Heart right ventricle (tissue), 16 donors: ENCODE data around the gene ENTPD8. TPM values are rescaled to one million over a fixed set of nuclear protein-coding genes. Genes with fewer than 3 reads are reported as not detected.

Experiments
- ATAC-seq, 8 donors: fragments of 200-7000 bp; cut with Tn5 transposase; one replicate each; pipeline ENCODE4 v1.9.1; 2020; ENCODE audit warnings: mild to moderate bottlenecking in 8 of 8, moderate library complexity in 8 of 8, moderate number of reproducible peaks in 1 of 8
- DNase-seq, 2 donors: peaks; one replicate each; pipeline ENCODE4 v3.0.0-alpha.2; 2020
- H3K27ac ChIP-seq, 10 donors: fragments of 200-600 bp; sonication (generic) in 2 of 10; one replicate each; pipeline versions ENCODE4 v1.5.0 to v1.8.0; 2020 to 2022; ENCODE audit warnings: mild to moderate bottlenecking in 3 of 10
- H3K27me3 ChIP-seq, 7 donors: fragments of 200-600 bp; one replicate each; pipeline ENCODE4 v1.8.0; 2021 to 2022; ENCODE audit warnings: mild to moderate bottlenecking in 2 of 7
- H3K36me3 ChIP-seq, 9 donors: fragments of 200-600 bp; sonication (generic) in 1 of 9; one replicate each; pipeline versions ENCODE4 v1.5.0 to v1.8.0; 2020 to 2022; ENCODE audit warnings: mild to moderate bottlenecking in 2 of 9
- H3K4me1 ChIP-seq, 9 donors: fragments of 200-600 bp; sonication (generic) in 1 of 9; one replicate each; pipeline versions ENCODE4 v1.5.0 to v1.8.0; 2020 to 2022; ENCODE audit warnings: mild to moderate bottlenecking in 4 of 9
- H3K4me3 ChIP-seq, 10 donors: fragments of 200-600 bp; sonication (generic) in 2 of 10; one replicate each; pipeline versions ENCODE4 v1.5.0 to v1.8.0; 2020 to 2022; ENCODE audit warnings: mild to moderate bottlenecking in 7 of 10, moderate library complexity in 2 of 10
- H3K9me3 ChIP-seq, 11 donors: fragments of 200-600 bp in 10 of 11; sonication (generic) in 2 of 11; one replicate each; pipeline versions ENCODE4 v1.5.0 to v1.8.0; 2013 to 2022; ENCODE audit warnings: mild to moderate bottlenecking in 2 of 11, control low read depth in 1 of 11, moderate library complexity in 1 of 11
- WGBS, 2 donors: extraction: QIAGEN DNeasy Blood & Tissue Kit; methylation state at CpG; one replicate each; pipeline ENCODE4 v1.1.7; 2013; ENCODE audit warnings: inconsistent platforms in 1 of 2; 5-methylcytosine and 5-hydroxymethylcytosine counted together
- intact Hi-C, 10 donors: fragments of 100-400 bp; cut with DNase I; formaldehyde crosslinking; loops; one replicate each; pipeline versions ENCODE4 v1.11.1 to v1.14.2; 2022
- polyA plus RNA-seq, 2 donors: library from polyadenylated mRNA; stranded (reverse); fragments of 200-250 nt; gene quantifications; one replicate each; pipeline ENCODE4 v1.2.3, GENCODE V29; 2013
- total RNA-seq, 10 donors: library from RNA; stranded (reverse); fragmentation: NEBNext Ultra II Directional in 3 of 10; extraction: Animal tissue kit (Norgen Biotek cat#: 25700) in 3 of 10; gene quantifications; one replicate each; pipeline versions ENCODE4 v1.2.1 to v1.2.4, GENCODE V29; 2021 to 2023
- TF ChIP-seq, protein P1 (sequence below), 9 donors: fragments of 200-600 bp; sonication (generic) in 2 of 9; IDR thresholded peaks; one replicate each; pipeline versions ENCODE4 v1.5.0 to v1.8.0; 2021 to 2022; ENCODE audit warnings: antibody characterized with exemption in 9 of 9, mild to moderate bottlenecking in 5 of 9, moderate library complexity in 1 of 9
- donor health status: Arrhythmogenic right ventricular cardiomyopathy.
- donor health status: ischemic (EF 13 %, LVEDD 7.1; RV severe dilation, severe dysfunction).
- donor health status: healthy with polysubstance abuse.
- donor health status: DM: no; HTN: yes; CAD: no.
- donor health status: DM: no; HTN: no; CAD: no.
- donor health status: ischemic (EF 25% LVEDD 6.9; RV normal size, moderate dysfunction).
- donor health status: ischemic (EF 25% LVEDD 5.7; RV mildly dilated, moderate dysfunction).
- donor health status: healthy.
- donor health status: DM: yes; HTN: yes; CAD: no.
- donor health status: Ischemic cardiomyopathy.
- donor health status: ischemic (EF 35%, LVEDD 5.7; RV mildly dilated, moderate dysfunction).
- donor health status: nonischemic (EF 11% LVEDD 7.7; RV severe dilation, severe dysfunction).
- donor health status: DM: yes; HTN: yes; CAD: no.
- donor health status: PGD.
- donor health status: ischemic (EF 29% LVEDD 5.4; RV normal size, mild dysfunction).
- donor health status: nonischemic (EF 23%, LVEDD 6.1; RV moderate dilation, normal function).

The ENTPD8 gene
- total and polyA plus RNA-seq, 12 donors = 0.03 to 0.15 TPM; not detected in 10

DNA sequence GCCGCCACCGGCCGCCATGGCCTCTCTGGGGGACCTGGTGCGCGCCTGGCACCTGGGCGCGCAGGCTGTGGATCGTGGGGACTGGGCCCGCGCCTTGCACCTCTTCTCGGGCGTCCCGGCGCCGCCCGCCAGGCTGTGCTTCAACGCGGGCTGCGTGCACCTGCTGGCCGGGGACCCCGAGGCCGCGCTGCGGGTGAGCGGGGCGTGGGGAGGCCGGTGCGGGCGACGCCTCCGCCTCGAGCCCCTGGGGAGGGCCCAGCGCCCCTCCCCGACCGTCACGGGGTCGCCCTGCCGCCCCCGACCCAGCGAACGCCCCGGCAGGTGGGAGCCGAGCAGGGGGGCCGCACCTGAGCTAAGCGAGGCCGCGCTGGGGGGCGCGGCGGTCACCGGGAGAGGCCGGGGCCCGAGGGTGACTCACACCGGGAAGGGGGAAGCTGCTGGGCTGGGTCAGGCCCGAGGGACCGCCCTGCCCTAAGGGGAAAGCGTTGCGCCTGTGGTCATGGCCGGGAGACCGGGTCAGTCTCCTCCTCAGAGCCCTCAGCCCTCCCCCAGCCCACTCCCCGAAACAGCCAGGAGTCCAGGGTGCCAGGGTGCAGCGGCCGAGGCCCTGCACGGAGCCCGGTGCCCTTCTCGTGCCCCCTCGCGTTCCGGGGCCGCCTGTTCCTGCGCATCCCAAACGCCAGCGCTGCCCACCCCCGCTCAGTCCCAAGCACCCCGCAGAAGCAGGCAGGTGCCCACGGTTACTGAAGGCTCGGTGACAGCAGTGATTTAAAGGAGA is 17.5 kb downstream of the ENTPD8 start:
- peak overlapping the region in 9 of 10 donors; percentile 43 to 92 (median 89) for H3K27ac ChIP-seq
- intact Hi-C loops = loop anchor here in 4 of 10 donors (1.0 to 10.0 kb wide), 4 partner anchors 21 to 101 kb away; partner anchors contain the start of gene NSMF (in 1 of the 4)
- TF ChIP-seq, protein P1, sequence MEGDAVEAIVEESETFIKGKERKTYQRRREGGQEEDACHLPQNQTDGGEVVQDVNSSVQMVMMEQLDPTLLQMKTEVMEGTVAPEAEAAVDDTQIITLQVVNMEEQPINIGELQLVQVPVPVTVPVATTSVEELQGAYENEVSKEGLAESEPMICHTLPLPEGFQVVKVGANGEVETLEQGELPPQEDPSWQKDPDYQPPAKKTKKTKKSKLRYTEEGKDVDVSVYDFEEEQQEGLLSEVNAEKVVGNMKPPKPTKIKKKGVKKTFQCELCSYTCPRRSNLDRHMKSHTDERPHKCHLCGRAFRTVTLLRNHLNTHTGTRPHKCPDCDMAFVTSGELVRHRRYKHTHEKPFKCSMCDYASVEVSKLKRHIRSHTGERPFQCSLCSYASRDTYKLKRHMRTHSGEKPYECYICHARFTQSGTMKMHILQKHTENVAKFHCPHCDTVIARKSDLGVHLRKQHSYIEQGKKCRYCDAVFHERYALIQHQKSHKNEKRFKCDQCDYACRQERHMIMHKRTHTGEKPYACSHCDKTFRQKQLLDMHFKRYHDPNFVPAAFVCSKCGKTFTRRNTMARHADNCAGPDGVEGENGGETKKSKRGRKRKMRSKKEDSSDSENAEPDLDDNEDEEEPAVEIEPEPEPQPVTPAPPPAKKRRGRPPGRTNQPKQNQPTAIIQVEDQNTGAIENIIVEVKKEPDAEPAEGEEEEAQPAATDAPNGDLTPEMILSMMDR (IDR thresholded peaks at IDR 0.05) = peak in 5 of 9 donors; percentile 11 to 45 (median 37)
- ATAC-seq = peak in 7 of 8 donors; percentile 11 to 36 (median 22)
- WGBS, 2 donors = 16 to 27% methylated on average over 47 to 77 of the region's 77 CpGs
- H3K36me3 ChIP-seq = peaks cover 0 to 8% (median 0%) of the 10 kb centered on the region in 9 donors
- no peak for DNase-seq
- peak overlapping the region; percentile 28 to 99 (median 96) for H3K4me3 ChIP-seq
- H3K9me3 ChIP-seq = no peaks in the 10 kb centered on the region
- no peaks in the 10 kb centered on the region for H3K27me3 ChIP-seq
- peaks cover 8 to 41% (median 23%) of the 10 kb centered on the region in 9 donors for H3K4me1 ChIP-seq

DNA sequence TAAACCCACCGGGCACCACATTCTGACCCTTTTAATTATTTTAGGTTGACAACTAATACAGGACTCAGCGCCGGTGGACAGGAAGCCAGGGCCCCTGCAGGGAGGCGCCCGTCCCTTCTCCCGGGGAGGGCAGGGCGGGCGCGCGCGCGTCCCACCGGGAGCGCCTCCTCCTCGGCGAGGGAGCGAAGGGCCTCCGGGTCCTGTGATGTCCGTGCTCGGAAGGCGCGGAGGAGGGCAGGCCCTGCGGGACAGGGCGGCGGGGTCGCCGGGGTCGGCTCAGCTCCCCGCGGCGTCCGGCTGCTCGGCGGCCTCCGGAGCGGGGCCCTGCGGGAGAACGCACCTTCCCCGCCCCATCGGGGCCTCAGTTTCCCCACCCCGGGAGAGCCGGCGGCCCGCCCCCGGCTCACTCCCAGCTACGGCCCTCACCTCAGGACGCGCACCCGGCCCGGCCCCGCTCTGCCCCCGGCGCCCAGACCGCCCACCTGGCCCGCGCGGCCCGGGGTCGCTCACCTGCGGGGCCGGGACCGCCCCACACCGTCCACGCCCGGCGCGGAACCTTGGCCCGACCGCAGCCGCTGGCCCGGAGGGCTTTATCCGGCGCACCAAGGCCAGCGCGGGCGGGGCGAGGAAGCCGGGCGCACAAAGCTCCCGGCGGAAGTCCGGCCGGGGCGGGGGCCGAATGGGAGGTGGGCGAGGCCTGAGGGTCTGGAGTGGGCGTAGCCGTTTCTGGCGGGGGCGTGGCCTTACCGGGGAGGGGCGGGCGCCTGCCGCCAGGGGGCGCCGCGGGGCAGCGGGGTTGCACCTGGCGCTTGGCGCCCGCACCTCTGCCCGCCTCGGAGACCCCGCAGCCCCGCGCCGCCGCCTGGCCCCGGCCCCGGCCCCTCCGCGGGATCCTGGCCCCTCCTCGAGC is 18.3 kb downstream of the ENTPD8 start, which contains the start of the genes EXD3 and NOXA1:
EXD3 (minus strand) TSS at position 559 of the 910 bp plus-strand sequence. CDS start 27,805 bp downstream, outside the sequence.
NOXA1 (plus strand) TSS at position 790 of the 910 bp plus-strand sequence. CDS start 137 bp downstream, outside the sequence.
- Histone ChIP-seq H3K9me3 (no peaks in the 10 kb centered on the region), H3K4me1 (peaks cover 8 to 44% (median 23%) of the 10 kb centered on the region in 9 donors), H3K27ac (peak within 1 kb of the TSS; percentile 53 to 92 (median 89)), H3K27me3 (no peaks in the 10 kb centered on the region), H3K36me3 (peaks cover 0 to 8% (median 0%) of the 10 kb centered on the region in 9 donors), H3K4me3 (peak within 1 kb of the TSS; percentile 92 to 99 (median 97))
- ATAC-seq (peak; percentile 93 to 97 (median 96)), DNase-seq (peak; percentile 93 to 97)
- TF ChIP-seq, protein P1 (IDR thresholded peaks at IDR 0.05) = peak; percentile 35 to 88 (median 56)
- WGBS, 2 donors = 0 to 1% methylated on average over 68 to 113 of the region's 113 CpGs
- intact Hi-C loops = loop anchor here in 4 of 10 donors (1.0 to 10.0 kb wide), 4 partner anchors 22 to 102 kb away; partner anchors contain the start of gene NSMF (in 1 of the 4)

DNA sequence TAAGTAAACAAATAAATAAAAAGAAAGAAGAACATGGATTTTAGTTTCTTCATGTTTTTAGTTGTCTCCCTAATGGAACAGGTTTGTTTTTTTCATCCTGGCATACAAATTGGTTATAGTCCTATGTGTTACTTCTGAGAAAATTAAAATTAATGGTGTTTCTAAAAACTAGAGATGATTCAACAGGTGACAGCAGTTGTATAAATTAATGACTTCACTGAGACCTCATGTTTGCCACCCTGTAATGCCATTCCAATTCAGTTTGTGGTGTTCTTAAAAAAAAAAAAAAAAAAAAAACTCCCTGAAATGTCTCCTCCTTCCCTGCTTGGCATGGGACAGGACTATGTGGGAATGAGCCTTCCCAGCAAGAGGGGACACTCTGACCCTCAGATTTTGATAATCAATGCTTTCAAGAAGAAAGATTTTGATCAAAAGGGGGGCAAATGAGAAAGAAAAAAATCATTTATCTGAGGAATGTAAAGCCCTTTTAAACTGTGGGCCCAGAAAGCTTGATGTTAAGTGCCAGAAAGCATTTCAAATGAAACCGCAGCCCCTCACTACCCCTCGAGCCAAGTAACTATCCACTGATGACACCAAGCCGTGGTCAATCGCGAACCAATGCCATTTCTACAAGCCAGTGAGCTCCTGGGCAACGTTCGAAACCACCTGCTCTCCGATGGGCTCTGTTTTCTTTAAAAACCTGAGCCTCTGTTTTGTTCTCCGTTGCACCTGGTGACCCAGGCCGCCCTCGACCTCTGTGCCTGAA is 19.1 kb downstream of the ENTPD8 start:
- H3K9me3 ChIP-seq = no peaks in the 10 kb centered on the region
- TF ChIP-seq, protein P1 (IDR thresholded peaks at IDR 0.05) = no peak
- no peaks in the 10 kb centered on the region for H3K27me3 ChIP-seq
- H3K27ac ChIP-seq = peak overlapping the region in 9 of 10 donors; percentile 83 to 92 (median 88)
- H3K4me3 ChIP-seq = peak overlapping the region; percentile 92 to 99 (median 97)
- DNase-seq (no peak), ATAC-seq (no peak)
- 4% methylated on average over 11 of the region's 11 CpGs for WGBS, 2 donors
- peaks cover 8 to 46% (median 23%) of the 10 kb centered on the region in 9 donors for H3K4me1 ChIP-seq
- peaks cover 0 to 8% (median 0%) of the 10 kb centered on the region in 9 donors for H3K36me3 ChIP-seq
- intact Hi-C loops = loop anchor here in 3 of 10 donors (2.0 to 10.0 kb wide), 3 partner anchors 23 to 103 kb away; partner anchors contain the start of gene NSMF (in 1 of the 3)
